ENCODE data around the gene NTM.
"Not testable (repeated sequence)": the region's sequence is repeated elsewhere in the genome, so short reads cannot be mapped to it uniquely, and the experiment has no call there.

Gene NTM

GRCh38 chr11:131497686-131498085, 127.3 kb downstream of the NTM start:
- DNase-seq (ENCODE audit: low read depth in 3 of 3, low spot score in 1 of 3): not testable (repeated sequence)

- no peak for DNase-seq (ENCODE audit: low read depth in 3 of 3, low spot score in 1 of 3)
Measured at GRCh38 chr11:131498631-131499160, 128.3 kb downstream of the NTM start.

DNA sequence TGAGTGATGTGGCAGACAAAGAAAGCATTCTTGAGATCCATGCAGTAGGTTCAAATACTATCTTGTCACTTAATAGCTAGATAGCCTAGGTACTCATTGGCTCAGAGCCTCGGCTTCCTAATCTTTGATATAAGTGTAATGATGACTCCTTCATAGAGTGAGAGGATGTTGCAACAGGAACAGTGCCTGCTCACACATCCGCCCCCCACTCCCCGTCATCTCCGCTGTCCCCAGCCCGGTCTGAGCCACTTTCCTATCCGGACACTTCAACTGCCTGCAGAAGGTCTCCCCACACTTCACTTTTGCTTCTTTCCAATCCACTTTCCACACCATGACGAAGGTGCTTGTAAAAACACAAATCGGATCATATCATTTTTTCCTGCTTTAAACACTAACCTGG, 128.8 kb downstream of the NTM start:
- DNase-seq (ENCODE audit: low read depth in 3 of 3, low spot score in 1 of 3): no peak

DNA sequence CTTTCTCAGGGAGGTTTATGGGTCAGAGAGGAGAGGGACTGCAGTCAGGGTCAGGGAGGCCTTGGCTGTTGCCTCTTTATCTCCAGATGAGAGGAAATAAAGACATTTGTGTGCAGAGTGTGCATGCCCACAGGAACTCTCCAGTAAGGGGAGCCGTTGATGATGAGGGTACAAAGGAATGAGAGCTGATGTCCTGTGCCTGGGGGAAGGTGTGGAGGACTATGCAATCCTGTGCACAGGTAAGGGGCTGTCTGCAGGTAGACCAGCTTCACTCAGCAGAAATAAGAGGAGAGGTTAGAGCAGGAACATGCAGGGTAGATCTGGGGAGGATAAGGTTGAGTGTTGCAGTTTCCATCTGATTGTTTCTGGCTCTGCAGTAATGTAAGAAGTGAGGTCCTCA, 132.6 kb downstream of the NTM start:
- DNase-seq (ENCODE audit: low read depth in 3 of 3, low spot score in 1 of 3): no peak

DNA sequence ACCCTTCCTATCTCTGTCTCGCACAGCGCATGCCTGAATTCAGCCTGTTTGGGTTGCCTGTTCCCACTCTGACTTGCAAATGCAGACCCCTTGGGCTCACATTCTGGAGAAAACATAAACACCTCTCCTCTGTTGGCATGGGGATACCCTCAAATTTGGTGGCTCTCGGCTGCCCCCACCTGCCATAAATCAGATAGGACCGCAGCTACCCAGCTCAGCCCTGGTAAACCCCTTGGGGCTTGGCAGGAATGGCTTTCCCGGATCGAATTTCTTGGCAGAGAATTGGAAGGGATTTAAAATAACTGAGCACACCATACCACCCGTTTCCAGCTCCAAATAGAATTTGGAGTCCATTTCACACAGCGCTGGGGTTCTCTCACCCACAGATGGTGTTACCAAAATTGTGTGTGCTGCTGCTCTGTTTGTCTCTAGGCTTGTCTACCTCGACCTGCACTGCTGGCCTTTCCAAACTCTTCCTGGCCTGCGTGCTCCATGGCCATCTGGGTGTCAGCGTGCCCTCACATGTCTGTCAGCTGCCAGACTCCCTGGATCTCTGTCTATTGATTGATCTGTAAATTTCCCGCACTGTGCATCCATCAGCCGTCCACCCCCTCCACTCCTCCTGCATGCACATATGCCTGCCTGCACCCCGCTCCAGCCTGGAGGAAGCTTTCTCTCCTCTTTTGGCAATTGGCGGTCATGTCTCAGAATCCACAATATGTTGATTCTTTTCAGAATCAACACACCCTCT, 134.0 kb downstream of the NTM start:
- no peak for DNase-seq (ENCODE audit: low read depth in 3 of 3, low spot score in 1 of 3)

DNA sequence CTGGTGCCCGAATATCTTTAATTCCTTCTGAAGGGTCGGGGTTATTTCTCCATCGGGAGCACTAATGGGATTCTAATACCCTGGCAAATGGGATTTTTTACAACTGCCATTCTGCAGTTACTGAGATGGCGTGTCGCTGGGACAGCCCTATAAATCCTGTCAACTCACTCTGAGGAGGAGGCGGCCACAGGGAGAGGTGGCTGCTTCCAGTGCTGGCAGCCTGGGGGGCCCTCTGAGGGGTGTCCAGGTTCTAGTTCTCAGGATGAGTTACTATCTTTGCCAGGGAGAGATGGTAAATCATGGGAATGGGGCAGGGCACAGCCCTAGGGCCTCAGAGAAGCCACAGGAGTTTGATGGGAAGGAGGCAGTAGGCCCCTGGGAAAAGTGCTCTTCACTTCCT, 135.9 kb downstream of the NTM start:
- DNase-seq (ENCODE audit: low read depth in 3 of 3, low spot score in 1 of 3): no peak

GRCh38 chr11:131510662-131511061, 140.2 kb downstream of the NTM start:
- DNase-seq (ENCODE audit: low read depth in 3 of 3, low spot score in 1 of 3): no peak

- DNase-seq (ENCODE audit: low read depth in 3 of 3, low spot score in 1 of 3): no peak
Measured at GRCh38 chr11:131511794-131512193, 141.4 kb downstream of the NTM start.

DNA sequence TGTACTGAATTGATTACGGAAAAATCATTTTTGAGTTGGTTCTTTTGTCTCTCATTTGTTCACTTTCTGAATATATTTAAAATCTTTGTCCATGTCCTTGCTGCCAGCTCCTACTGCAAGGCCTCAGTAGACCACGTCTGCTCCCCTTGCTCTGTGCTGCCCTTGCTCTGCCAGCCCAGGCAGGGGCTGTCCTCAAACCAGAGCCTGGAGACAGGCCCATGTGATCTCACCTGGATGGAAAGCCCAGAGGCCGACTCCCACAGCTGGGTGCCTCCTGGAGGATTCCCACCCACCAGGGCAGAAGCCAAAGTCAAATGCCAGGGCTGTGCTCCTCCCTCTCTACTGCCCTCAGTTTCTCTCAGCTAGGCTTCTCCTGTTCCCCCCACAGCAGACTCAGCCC, 141.8 kb downstream of the NTM start:
- DNase-seq (ENCODE audit: low read depth in 3 of 3, low spot score in 1 of 3): no peak

GRCh38 chr11:131514062-131514461, 143.6 kb downstream of the NTM start:
- no peak for DNase-seq (ENCODE audit: low read depth in 3 of 3, low spot score in 1 of 3)

DNA sequence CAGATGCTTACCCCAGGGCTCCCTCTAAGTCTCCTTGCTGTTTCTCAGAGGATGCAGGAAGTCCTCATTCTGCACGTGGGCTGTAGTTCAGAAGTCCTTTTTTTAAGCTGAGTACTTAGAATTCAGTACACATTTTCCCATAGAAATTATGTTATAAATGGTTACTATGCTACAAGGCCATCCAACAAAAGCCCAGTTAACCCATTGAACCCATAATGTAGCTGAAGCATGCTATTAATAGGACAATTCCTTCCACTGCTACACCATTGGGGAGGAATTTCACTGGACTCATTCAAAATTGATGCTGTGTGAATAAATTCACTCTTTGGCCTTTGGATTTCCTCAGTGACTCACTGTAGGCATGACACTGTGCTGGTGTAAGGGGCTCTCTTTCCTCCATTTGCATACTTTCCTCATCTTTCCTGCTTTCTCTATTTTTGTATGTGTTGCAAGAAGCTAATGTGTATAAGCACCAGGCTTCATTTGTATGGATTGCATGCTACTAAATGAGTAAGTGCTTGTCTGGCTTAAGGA, 148.0 kb downstream of the NTM start:
- no peak for DNase-seq (ENCODE audit: low read depth in 3 of 3, low spot score in 1 of 3)

DNA sequence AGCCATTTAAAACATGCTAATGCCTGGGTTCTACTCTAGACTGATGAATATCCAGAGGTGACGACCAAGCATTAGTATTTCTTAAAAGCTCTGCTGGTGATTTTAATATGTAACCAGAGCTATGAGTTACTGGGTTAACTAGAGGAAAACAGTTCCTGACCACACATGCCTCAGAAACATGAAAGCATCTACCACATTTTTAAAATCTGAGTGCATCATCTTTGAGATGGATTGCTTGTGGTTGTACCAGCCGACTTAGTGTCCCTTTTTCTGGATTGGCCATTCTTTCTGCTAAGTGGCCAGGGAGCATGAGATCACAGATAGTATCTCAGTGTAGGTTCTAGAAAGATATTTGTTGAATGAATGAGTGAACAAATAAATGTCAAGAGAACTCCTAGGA, 152.4 kb downstream of the NTM start:
- no peak for DNase-seq (ENCODE audit: low read depth in 3 of 3, low spot score in 1 of 3)

- DNase-seq (ENCODE audit: low read depth in 3 of 3, low spot score in 1 of 3): no peak
Measured at GRCh38 chr11:131530407-131530806, 160.0 kb downstream of the NTM start.

GRCh38 chr11:131533149-131533548, 162.7 kb downstream of the NTM start:
- DNase-seq (ENCODE audit: low read depth in 3 of 3, low spot score in 1 of 3): no peak

DNA sequence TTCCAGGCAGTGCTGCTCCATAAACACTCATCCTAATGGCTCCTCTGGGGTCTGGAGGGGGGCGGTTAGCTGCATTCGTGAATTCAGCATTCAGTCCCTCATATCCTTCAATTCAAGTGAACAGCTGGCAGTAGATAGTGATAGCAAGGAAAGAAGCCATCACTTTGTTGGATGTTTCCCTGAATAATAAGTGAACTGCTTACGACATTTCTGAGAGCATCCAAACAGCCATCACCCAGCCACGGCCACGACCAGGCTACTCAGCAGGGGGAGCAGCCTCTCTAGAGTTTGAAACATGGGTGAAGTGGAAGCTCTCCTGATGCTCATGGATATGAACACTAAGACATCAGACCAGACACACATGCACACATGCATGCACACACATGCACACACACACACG, 163.6 kb downstream of the NTM start:
- no peak for DNase-seq (ENCODE audit: low read depth in 3 of 3, low spot score in 1 of 3)

DNA sequence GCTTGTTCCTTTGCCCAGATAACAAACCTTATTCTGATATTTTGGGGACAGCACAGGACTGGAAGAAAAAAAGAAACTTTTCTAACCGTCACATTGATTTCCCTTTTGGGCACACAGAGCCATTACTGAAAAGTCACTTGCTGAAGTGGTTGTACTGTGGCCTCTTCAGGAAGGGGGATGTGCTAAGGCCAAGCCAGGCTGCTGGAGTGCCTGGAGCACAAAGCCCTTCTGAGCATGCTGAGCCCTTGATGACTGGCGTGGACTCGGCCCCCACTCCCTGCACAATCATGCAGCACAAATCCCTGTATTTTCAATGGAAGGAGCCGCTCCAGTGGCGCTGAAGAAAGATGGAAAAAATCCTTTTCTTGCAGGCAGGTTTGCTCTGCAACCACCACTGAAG, 164.2 kb downstream of the NTM start:
- no peak for DNase-seq (ENCODE audit: low read depth in 3 of 3, low spot score in 1 of 3)

GRCh38 chr11:131536159-131536558, 165.7 kb downstream of the NTM start:
- DNase-seq (ENCODE audit: low read depth in 3 of 3, low spot score in 1 of 3): no peak

DNA sequence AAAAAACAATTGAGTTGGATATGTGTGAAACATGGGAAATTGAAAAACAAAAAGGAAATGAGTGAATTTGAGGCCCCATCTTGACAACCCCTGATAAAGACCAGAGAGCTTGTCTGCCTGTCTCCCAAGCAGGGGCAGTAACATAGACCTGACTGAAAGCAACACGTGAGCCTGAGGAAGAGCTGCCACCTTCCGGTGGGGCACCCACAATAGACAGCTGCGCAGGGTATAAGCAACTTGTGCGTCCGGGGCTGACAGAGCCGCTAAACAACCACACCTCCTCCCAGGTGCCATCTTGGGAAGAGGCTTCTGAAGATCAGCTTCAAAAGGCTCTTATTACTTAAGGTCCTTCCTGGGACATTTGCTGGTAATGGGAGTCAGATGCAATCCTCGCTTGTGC, 166.8 kb downstream of the NTM start:
- DNase-seq (ENCODE audit: low read depth in 3 of 3, low spot score in 1 of 3): no peak

- DNase-seq (ENCODE audit: low read depth in 3 of 3, low spot score in 1 of 3): no peak
Measured at GRCh38 chr11:131537748-131538147, 167.3 kb downstream of the NTM start.

- DNase-seq (ENCODE audit: low read depth in 3 of 3, low spot score in 1 of 3): no peak
Measured at GRCh38 chr11:131538322-131538721, 167.9 kb downstream of the NTM start.

DNA sequence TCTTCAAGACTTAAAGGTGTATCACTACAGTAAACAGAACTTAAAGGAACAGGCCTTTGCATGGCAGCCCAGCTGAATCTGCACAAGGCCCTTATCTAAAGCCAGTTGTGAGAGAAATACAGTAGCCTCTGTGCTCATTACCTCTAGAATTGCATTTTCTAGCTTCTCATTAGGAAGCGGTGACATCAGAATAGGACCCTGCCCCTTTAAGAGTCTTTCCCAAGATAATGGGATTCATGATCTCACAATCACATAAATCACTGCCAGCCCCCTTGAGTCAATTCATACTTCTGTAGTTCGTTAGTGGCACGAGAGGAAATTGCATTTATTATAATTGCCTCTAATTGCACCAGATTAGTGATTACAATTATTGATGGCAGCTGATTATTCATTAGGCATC, 170.3 kb downstream of the NTM start:
- DNase-seq (ENCODE audit: low read depth in 3 of 3, low spot score in 1 of 3): no peak

GRCh38 chr11:131543389-131544025, 173.1 kb downstream of the NTM start:
- no peak for DNase-seq (ENCODE audit: low read depth in 3 of 3, low spot score in 1 of 3)
